ENCODE results near the gene CMTM8. TPM values are rescaled to one million over a fixed set of nuclear protein-coding genes. Genes with fewer than 3 reads are reported as not detected.

CMTM8 gene
- total RNA-seq, 2 donors from 2014 or later: 5.8 to 11.6 TPM

DNA sequence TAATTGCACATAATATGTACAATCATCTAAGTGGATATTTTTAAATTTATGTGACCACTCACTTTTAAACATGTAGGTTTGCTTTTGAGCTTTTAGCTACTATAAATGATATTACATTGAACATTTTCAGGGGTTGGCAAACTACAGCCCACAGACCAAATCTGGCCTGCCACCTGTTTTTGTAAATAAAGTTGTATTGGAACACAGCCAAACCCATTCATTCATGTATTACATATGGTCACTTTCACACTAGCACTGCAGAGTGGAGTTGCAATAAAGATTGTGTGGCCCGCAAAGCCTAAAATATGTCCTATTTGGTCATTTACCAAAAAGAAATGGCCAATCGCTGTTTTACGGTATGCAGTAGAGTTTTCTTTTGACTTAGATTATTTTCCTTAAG lies 174.4 kb downstream of the CMTM8 start:
- H3K36me3 ChIP-seq (ENCODE audit: control insufficient read depth, insufficient read depth, low read length): no peaks in the 10 kb centered on the region
- H3K9me3 Mint-ChIP-seq: no peaks in the 10 kb centered on the region
- peaks cover 39% of the 10 kb centered on the region for H3K4me1 Mint-ChIP-seq
- no peaks in the 10 kb centered on the region for H3K9me3 ChIP-seq (ENCODE audit: control insufficient read depth, low read length)
- no peak overlapping the region for H3K27ac Mint-ChIP-seq
- H3K9ac ChIP-seq (ENCODE audit: extremely low read depth, low read length, poor library complexity, severe bottlenecking): no peak overlapping the region
- DNase-seq: no peak
- no peak overlapping the region for H3K4me3 Mint-ChIP-seq
- 91 to 100% methylated on average over 1 to 3 of the region's 3 CpGs for WGBS, 2 experiments (ENCODE audit: insufficient coverage in 1 of 2, insufficient read length in 1 of 2)
- H3K4me1 ChIP-seq (ENCODE audit: control insufficient read depth, insufficient read depth, low read length): peaks cover 10% of the 10 kb centered on the region
- H3K27me3 Mint-ChIP-seq (ENCODE audit: insufficient read depth): peaks cover 5% of the 10 kb centered on the region
- H3K27ac ChIP-seq (ENCODE audit: low read depth, low read length): no peak overlapping the region
- TF ChIP-seq, protein P1, sequence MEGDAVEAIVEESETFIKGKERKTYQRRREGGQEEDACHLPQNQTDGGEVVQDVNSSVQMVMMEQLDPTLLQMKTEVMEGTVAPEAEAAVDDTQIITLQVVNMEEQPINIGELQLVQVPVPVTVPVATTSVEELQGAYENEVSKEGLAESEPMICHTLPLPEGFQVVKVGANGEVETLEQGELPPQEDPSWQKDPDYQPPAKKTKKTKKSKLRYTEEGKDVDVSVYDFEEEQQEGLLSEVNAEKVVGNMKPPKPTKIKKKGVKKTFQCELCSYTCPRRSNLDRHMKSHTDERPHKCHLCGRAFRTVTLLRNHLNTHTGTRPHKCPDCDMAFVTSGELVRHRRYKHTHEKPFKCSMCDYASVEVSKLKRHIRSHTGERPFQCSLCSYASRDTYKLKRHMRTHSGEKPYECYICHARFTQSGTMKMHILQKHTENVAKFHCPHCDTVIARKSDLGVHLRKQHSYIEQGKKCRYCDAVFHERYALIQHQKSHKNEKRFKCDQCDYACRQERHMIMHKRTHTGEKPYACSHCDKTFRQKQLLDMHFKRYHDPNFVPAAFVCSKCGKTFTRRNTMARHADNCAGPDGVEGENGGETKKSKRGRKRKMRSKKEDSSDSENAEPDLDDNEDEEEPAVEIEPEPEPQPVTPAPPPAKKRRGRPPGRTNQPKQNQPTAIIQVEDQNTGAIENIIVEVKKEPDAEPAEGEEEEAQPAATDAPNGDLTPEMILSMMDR (conservative IDR thresholded peaks at IDR 0.05): no peak
- no peak overlapping the region for H3K4me3 ChIP-seq (ENCODE audit: low read length)
- H3K36me3 Mint-ChIP-seq (ENCODE audit: low read depth): no peaks in the 10 kb centered on the region
- H3K27me3 ChIP-seq (ENCODE audit: control insufficient read depth, insufficient read depth, low read length, poor library complexity, severe bottlenecking): no peaks in the 10 kb centered on the region

DNA sequence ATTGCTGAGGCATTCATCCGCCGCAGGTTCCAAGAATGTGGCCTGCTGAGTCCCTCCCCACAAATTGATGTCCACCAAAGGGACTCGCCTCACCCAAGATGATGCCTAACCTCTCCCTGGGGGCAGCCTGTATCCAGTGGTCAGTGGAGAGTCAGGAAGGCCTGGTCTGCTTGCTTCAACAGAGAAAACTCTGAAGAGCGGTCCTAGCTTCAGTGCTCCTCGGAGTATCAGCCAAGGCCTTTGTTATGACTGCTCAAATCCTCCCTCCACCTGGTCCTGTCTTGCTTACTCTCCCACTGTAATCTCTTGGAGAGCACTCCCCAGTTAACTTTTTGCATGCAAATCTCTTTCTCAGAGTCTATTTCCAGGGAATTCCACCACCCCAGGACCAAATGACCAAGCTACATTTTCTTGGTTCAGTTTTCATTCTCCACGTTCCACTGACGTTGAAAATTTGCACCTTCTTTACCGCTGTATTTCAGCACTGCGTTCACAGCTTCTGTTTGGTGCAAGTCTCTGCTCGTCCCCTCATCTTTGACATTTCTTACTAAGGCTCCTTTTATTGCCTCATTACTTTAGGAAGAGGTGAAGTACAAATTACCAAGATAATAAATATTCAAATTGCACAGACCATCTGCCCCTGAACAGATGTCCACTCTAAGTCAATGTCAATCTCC lies 175.5 kb downstream of the CMTM8 start:
- H3K27ac Mint-ChIP-seq: no peak overlapping the region
- no peak overlapping the region for H3K9ac ChIP-seq (ENCODE audit: extremely low read depth, low read length, poor library complexity, severe bottlenecking)

DNA sequence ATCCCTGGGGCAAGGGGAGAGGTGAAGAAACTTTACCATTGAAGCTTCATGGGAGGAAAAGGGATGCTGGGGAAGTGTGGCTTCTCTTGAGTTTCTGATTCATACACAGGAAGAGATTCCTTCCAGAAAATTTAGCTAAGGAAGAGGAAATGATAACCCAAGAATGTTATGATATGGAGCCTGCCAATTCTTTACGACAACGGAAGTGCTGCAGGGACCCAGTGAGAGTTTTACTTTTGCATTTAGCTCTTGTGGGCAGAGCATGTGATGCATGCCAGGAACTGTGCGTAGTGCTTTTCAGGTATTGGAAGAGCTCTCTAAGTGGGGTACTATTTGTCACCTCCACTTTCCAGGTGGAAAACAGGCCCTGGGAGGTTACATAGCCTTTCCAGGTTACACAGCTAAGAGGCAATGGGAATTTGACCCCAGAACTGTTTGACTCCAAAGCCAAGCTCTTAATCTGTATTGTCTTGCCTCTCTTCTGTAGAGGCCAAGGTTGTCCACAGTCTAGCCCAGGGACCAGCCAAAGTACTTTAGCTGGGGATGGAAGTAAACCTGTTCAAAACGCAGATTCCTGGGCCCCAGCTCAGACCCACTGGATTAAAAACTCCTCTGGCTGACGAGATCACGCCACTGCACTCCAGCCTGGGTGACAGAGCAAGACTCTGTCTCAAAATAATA lies 176.2 kb downstream of the CMTM8 start:
- H3K9ac ChIP-seq (ENCODE audit: extremely low read depth, low read length, poor library complexity, severe bottlenecking): no peak overlapping the region
- H3K4me3 ChIP-seq (ENCODE audit: low read length): no peak overlapping the region
- H3K27ac ChIP-seq (ENCODE audit: low read depth, low read length): no peak overlapping the region
- no peaks in the 10 kb centered on the region for H3K27me3 Mint-ChIP-seq (ENCODE audit: insufficient read depth)
- WGBS, 2 experiments (ENCODE audit: insufficient coverage in 1 of 2, insufficient read length in 1 of 2): 96 to 100% methylated on average over 3 to 6 of the region's 6 CpGs
- DNase-seq: no peak
- no peaks in the 10 kb centered on the region for H3K36me3 Mint-ChIP-seq (ENCODE audit: low read depth)
- peaks cover 30% of the 10 kb centered on the region for H3K4me1 Mint-ChIP-seq
- H3K9me3 ChIP-seq (ENCODE audit: control insufficient read depth, low read length): peaks cover 7% of the 10 kb centered on the region
- H3K36me3 ChIP-seq (ENCODE audit: control insufficient read depth, insufficient read depth, low read length): no peaks in the 10 kb centered on the region
- TF ChIP-seq, protein P1 (conservative IDR thresholded peaks at IDR 0.05): no peak
- no peak overlapping the region for H3K27ac Mint-ChIP-seq
- H3K27me3 ChIP-seq (ENCODE audit: control insufficient read depth, insufficient read depth, low read length, poor library complexity, severe bottlenecking): no peaks in the 10 kb centered on the region
- peaks cover 8% of the 10 kb centered on the region for H3K9me3 Mint-ChIP-seq
- H3K4me1 ChIP-seq (ENCODE audit: control insufficient read depth, insufficient read depth, low read length): peaks cover 9% of the 10 kb centered on the region
- no peak overlapping the region for H3K4me3 Mint-ChIP-seq

More for the DNA sequence above, 175.5 kb downstream of the CMTM8 start:
- no peaks in the 10 kb centered on the region for H3K27me3 ChIP-seq (ENCODE audit: control insufficient read depth, insufficient read depth, low read length, poor library complexity, severe bottlenecking)
- peaks cover 37% of the 10 kb centered on the region for H3K4me1 Mint-ChIP-seq
- peaks cover 3% of the 10 kb centered on the region for H3K9me3 ChIP-seq (ENCODE audit: control insufficient read depth, low read length)
- no peaks in the 10 kb centered on the region for H3K36me3 ChIP-seq (ENCODE audit: control insufficient read depth, insufficient read depth, low read length)
- no peak overlapping the region for H3K4me3 Mint-ChIP-seq
- H3K4me3 ChIP-seq (ENCODE audit: low read length): no peak overlapping the region
- 87 to 91% methylated on average over 8 to 10 of the region's 10 CpGs for whole genome bisulfite sequencing, 2 experiments (ENCODE audit: insufficient coverage in 1 of 2, insufficient read length in 1 of 2)
- peaks cover 10% of the 10 kb centered on the region for H3K4me1 ChIP-seq (ENCODE audit: control insufficient read depth, insufficient read depth, low read length)
- no peak for DNase-seq
- H3K27ac ChIP-seq (ENCODE audit: low read depth, low read length): peak overlapping the region; percentile 67
- no peaks in the 10 kb centered on the region for H3K36me3 Mint-ChIP-seq (ENCODE audit: low read depth)
- peaks cover 3% of the 10 kb centered on the region for H3K27me3 Mint-ChIP-seq (ENCODE audit: insufficient read depth)
- TF ChIP-seq, protein P1 (conservative IDR thresholded peaks at IDR 0.05): no peak
- H3K9me3 Mint-ChIP-seq: peaks cover 6% of the 10 kb centered on the region
